ENCODE results near the gene C1orf232. TPM values are rescaled to one million over a fixed set of nuclear protein-coding genes. Genes with fewer than 3 reads are reported as not detected.

The C1orf232 gene
- total and polyA plus RNA-seq, 9 of the 15 experiments (the other 6 are each of a cell fraction or from before 2014, with no cell fraction given): not detected

DNA sequence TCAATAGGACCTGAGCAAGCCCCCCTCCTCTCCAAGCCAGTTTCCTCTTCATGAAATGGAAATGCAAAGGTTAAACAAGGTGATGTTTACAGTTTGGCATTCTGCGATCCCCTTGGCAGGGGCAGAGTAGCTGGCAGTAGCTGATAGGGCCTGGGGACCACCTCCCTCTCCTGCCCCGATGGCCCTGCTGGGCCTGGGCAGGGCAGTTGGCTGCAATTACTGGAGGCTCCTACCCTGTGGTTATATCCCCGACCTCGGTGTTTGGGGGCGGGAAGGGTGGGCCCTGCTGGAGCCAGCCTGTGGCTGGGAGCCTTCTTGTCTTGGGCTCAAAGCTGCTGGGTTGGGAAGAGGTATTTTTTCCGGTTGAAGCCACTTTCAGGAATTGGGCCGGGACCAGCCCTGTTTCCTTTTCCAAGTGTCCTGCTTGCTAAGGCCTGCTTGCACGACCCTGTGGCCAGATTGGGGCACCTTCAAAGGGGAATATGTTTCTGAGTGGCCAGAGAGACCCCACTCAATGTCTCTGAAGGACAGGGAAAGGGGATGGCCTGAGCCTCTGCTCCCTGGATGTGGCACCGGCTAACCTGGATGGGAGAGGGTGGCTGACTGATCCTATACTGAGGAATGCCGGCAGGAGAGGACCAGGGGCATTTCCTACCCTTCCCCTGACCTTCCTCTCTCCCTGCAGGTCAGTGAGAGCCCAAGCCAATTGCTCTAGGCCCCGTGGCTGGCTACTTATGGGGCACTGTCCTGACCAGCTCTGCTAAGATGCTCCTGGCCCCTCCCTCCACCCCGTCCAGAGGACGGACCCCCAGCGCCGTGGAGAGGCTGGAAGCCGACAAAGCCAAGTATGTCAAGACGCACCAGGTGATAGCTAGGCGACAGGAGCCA lies 8.0 kb downstream of the C1orf232 start:
- BruUV-seq (replicated peaks): no TSS peak
- CTCF ChIA-PET (ENCODE audit: low intra/inter-chr PET ratio): interaction anchor here (0.6 to 2.6 kb wide), 7 partner anchors 34 to 1229 kb away, joined by 3 to 26 read pairs (median 3); no protein-coding TSS in a partner anchor
- Histone ChIP-seq H3K4me1 (replicated peaks in 1 of 2; ENCODE audit: control insufficient read depth in 2 of 2, insufficient read depth in 2 of 2, low read length in 2 of 2) (peaks cover 29 to 63% of the 10 kb centered on the region in 2 experiments), H3K36me3 (ENCODE audit: control insufficient read depth, insufficient read depth, low read length) (no peaks in the 10 kb centered on the region), H3K4me2 (ENCODE audit: insufficient read depth, low read length) (peak overlapping the region; percentile 87), H3K9ac (ENCODE audit: insufficient read depth in 1 of 2, low read depth in 2 of 2, low read length in 2 of 2) (peak overlapping the region; percentile 78 to 95), H3K4me3 (peak overlapping the region; percentile 43), H3K9me1 (ENCODE audit: control insufficient read depth, insufficient read depth, low read length) (no peaks in the 10 kb centered on the region), H3K79me2 (ENCODE audit: control insufficient read depth, insufficient read depth, low read length) (no peaks in the 10 kb centered on the region; the same call in 2 of the 3 replicates), H3K27ac (ENCODE audit: extremely low read depth, low read depth, low read length) (peak overlapping the region; percentile 80), H3K27me3 (ENCODE audit: control insufficient read depth in 2 of 2, insufficient read depth in 2 of 2, low read length in 2 of 2) (no peaks in the 10 kb centered on the region), H3K9me3 (replicated peaks; ENCODE audit: control insufficient read depth, insufficient read depth, low read depth, low read length) (no peaks in the 10 kb centered on the region), H4K20me1 (replicated peaks; ENCODE audit: control insufficient read depth, insufficient read depth, low read length) (no peaks in the 10 kb centered on the region), H2AFZ (ENCODE audit: low read depth, low read length) (peak overlapping the region; percentile 90)
- in situ Hi-C loops (cut with MboI) (no loop called here), intact Hi-C loops (cut with micrococcal nuclease) (loop anchor here (2.0 kb wide), 1 partner anchor 124 kb away; no protein-coding TSS in a partner anchor)
- no peak for TF ChIP-seq TOE1 (IDR thresholded peaks at IDR 0.05; ENCODE audit: borderline replicate concordance)
- TF ChIP-seq TOE1 (CRISPR knock-in tag; IDR thresholded peaks at IDR 0.05; ENCODE audit: borderline replicate concordance, low read depth): 0 out of 2 replicates have a peak, but pooled peaks have one; percentile 56
- TF ChIP-seq, protein P1, sequence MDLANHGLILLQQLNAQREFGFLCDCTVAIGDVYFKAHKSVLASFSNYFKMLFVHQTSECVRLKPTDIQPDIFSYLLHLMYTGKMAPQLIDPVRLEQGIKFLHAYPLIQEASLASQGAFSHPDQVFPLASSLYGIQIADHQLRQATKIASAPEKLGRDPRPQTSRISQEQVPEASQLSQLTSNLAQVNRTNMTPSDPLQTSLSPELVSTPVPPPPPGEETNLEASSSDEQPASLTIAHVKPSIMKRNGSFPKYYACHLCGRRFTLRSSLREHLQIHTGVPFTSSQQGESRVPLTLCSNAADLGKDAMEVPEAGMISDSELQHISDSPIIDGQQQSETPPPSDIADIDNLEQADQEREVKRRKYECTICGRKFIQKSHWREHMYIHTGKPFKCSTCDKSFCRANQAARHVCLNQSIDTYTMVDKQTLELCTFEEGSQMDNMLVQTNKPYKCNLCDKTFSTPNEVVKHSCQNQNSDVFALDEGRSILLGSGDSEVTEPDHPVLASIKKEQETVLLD (IDR thresholded peaks at IDR 0.05): no peak
- no peak for TF ChIP-seq CHCHD3 (CRISPR knock-in tag; IDR thresholded peaks at IDR 0.05)
- peak; percentile 14; the same call in 1 of the 2 replicates for TF ChIP-seq FOXP1 (CRISPR knock-in tag; IDR thresholded peaks at IDR 0.05)
- TF ChIP-seq, protein P2, sequence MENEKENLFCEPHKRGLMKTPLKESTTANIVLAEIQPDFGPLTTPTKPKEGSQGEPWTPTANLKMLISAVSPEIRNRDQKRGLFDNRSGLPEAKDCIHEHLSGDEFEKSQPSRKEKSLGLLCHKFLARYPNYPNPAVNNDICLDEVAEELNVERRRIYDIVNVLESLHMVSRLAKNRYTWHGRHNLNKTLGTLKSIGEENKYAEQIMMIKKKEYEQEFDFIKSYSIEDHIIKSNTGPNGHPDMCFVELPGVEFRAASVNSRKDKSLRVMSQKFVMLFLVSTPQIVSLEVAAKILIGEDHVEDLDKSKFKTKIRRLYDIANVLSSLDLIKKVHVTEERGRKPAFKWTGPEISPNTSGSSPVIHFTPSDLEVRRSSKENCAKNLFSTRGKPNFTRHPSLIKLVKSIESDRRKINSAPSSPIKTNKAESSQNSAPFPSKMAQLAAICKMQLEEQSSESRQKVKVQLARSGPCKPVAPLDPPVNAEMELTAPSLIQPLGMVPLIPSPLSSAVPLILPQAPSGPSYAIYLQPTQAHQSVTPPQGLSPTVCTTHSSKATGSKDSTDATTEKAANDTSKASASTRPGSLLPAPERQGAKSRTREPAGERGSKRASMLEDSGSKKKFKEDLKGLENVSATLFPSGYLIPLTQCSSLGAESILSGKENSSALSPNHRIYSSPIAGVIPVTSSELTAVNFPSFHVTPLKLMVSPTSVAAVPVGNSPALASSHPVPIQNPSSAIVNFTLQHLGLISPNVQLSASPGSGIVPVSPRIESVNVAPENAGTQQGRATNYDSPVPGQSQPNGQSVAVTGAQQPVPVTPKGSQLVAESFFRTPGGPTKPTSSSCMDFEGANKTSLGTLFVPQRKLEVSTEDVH (IDR thresholded peaks at IDR 0.05; ENCODE audit: low read depth, partially characterized antibody): no peak
- peak; percentile 24 for TF ChIP-seq KDM5B (IDR thresholded peaks at IDR 0.05; ENCODE audit: insufficient replicate concordance, low read depth, low read length)
- TF ChIP-seq ZNF143 (CRISPR knock-in tag; IDR thresholded peaks at IDR 0.05): 0 out of 2 replicates have a peak, but pooled peaks have one; percentile 31
- no peak for TF ChIP-seq EGR1 (conservative IDR thresholded peaks at IDR 0.05)
- TF ChIP-seq, protein P3, sequence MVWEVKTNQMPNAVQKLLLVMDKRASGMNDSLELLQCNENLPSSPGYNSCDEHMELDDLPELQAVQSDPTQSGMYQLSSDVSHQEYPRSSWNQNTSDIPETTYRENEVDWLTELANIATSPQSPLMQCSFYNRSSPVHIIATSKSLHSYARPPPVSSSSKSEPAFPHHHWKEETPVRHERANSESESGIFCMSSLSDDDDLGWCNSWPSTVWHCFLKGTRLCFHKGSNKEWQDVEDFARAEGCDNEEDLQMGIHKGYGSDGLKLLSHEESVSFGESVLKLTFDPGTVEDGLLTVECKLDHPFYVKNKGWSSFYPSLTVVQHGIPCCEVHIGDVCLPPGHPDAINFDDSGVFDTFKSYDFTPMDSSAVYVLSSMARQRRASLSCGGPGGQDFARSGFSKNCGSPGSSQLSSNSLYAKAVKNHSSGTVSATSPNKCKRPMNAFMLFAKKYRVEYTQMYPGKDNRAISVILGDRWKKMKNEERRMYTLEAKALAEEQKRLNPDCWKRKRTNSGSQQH (CRISPR knock-in tag; IDR thresholded peaks at IDR 0.05): 0 out of 2 replicates have a peak, but pooled peaks have one; percentile 5
- no peak for TF ChIP-seq TGIF2 (CRISPR knock-in tag; IDR thresholded peaks at IDR 0.05)
- peak in 1 of 4 experiments; percentile 15 for DNase-seq (ENCODE audit: extremely low read depth in 1 of 4, low spot score in 3 of 4)
- POLR2A ChIA-PET: interaction anchor here (0.5 to 1.8 kb wide), 11 partner anchors 9 to 1406 kb away, joined by 3 to 6 read pairs (median 3); partner anchors contain the start of genes PDIK1L and ZNF593
- WGBS (ENCODE audit: insufficient coverage, low coverage, missing lambda C conversion rate): 43% methylated on average over 18 of the region's 18 CpGs
- FAIRE-seq: peak; percentile 57
- no peak; the same call in 2 of the 3 replicates for ATAC-seq
